22Rv1 (cell line): Measurements from ENCODE around the gene UBAP2L.
"Not testable (repeated sequence)": the region's sequence is repeated elsewhere in the genome, so short reads cannot be mapped to it uniquely, and the experiment has no call there.

Experiments
- H3K27ac ChIP-seq: fragments of 450-650 bp; 2 replicates; pipeline ENCODE4 v1.5.1; 2017
- CTCF ChIP-seq: fragments of 450-650 bp; IDR thresholded peaks from 2 replicates; pipeline ENCODE4 v1.5.1; 2017; ENCODE audit warnings: mild to moderate bottlenecking
- ZFX ChIP-seq: fragments of 450-650 bp; IDR thresholded peaks from 2 replicates; pipeline ENCODE4 v1.6.1; 2017; ENCODE audit warnings: antibody characterized with exemption, borderline replicate concordance

Gene UBAP2L

DNA sequence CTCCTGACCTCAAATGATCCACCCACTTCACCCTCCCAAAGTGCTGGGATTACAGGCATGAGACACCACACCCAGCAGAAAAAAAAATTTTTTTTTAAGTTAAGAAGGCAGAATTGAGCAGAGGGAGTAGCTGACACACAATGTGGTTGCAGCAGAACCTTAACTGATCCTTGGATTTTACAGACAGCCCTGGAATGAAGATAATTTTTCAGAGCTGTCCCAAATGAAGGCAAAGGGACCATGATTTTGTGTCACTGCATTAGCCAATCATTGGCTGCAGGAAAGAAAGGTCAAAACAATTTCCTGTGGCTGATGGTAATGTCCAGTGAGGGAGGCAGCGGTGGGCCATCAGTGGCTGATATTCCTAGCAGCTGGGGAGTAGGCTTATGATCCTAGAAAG, 80.8 kb downstream of the UBAP2L start:
- TF ChIP-seq CTCF (no peak), ZFX (no peak)
- no peak overlapping the region for H3K27ac ChIP-seq

DNA sequence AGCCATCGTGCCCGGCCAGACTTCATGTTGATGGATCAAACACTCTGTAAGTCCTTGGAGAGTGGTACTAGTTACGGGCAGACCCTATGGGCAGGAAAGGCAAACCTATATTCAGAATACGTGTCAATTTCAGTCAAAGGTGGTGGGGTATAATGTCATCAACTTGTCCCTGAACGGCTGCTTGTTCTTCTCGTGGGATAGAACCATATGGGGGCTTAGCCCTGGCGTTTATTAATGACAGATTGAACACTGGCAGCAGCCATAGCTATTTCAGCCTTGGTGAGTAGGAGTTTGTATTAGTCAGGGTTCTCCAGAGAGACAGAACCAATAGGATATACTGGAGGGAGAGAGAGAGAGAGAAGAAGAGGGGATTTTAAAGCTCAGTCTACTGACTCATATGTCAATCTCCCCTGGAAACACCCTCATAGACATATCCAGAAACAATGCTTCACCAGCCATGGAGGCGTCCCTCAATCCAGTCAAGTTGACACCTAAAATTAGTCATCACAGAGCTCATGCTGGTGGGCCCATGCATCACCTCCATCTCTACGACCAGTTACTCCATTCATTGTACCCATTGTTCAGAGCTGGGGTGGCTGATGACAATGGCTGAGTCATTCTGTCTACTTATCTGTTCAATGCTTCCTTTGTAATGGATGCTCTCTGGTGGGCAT, 84.0 kb downstream of the UBAP2L start:
- TF ChIP-seq CTCF (no peak), ZFX (no peak)

DNA sequence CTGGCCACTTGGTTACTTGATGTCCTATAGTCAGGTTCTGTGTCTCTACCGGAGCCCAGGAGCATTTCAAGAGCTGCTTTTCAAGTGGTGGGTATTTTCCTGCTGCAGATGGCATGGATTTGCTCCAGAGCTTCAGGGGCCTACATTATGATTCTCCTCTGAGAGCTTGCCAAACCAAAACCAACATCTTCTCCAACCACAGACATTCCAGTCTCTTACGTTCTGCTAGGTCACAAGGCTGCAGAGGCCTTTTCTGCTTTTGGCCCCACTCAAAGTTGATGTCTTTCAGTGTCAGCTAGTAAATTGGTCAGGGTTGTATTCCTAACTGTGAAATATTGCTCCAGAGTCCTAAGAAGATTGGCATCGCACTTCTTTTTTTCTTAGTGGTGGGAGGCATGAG, 85.4 kb downstream of the UBAP2L start:
- no peak for TF ChIP-seq ZFX
- TF ChIP-seq CTCF = no peak
- H3K27ac ChIP-seq = no peak overlapping the region

More for the DNA sequence above, 84.0 kb downstream of the UBAP2L start:
- H3K27ac ChIP-seq = no peak overlapping the region

GRCh38 chr1:154307670-154308270, 87.0 kb downstream of the UBAP2L start:
- H3K27ac ChIP-seq = not testable (repeated sequence)

DNA sequence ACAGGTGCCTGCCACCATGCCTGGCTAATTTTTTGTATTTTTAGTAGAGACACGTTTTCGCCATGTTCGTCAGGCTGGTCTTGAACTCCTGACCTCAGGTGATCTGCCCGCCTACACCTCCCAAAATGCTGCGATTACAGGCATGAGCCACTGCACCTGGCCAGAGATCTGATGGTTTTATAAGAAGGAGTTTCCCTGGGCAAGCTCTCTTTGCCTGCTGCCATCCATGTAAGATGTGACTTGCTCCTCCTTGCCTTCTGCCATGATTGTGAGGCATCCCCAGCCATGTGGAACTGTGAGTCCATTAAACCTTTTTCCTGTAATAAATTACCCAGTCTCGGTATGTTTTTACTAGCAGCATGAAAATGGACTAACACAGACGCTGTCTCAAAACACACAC, 88.4 kb downstream of the UBAP2L start:
- H3K27ac ChIP-seq = not testable (repeated sequence)

- not testable (repeated sequence) for H3K27ac ChIP-seq
Measured at GRCh38 chr1:154312229-154313065, 91.7 kb downstream of the UBAP2L start.

DNA sequence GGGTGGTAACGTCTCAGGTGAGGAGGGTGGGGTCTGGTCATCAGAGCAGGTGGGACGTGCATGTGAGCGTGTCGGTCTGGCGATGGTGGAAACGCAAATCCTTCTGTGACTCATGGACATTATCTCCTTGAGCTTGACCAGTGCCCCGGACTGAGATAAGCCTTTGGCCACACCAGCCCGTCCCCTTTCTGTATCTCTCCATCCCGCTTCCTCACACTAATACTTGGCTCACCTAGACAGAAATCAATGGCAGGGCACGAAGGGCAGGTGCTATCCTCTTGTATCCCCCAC, 92.3 kb downstream of the UBAP2L start:
- no peak for TF ChIP-seq ZFX
- no peak overlapping the region for H3K27ac ChIP-seq

DNA sequence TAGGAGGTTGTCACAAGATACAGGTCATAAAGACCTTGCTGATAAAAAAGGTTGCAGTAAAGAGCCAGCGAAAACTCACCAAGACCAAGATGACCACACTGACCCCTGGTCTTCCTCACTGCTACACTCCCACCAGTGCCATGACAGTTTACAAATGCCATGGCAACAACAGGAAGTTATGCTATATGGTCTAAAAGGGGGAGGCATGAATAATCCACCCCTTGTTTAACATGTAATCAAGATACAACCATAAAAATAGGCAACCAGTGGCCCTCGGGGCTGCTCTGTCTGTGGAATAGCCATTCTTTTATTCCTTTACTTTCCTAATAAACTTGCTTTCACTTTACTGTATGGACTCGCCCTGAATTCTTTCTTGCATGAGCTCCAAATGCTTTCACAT, 93.5 kb downstream of the UBAP2L start:
- H3K27ac ChIP-seq = not testable (repeated sequence)

GRCh38 chr1:154316704-154317103, 95.9 kb downstream of the UBAP2L start:
- no peak overlapping the region for H3K27ac ChIP-seq
- no peak for TF ChIP-seq ZFX
- no peak for TF ChIP-seq CTCF

GRCh38 chr1:154318386-154318785, 97.6 kb downstream of the UBAP2L start:
- no peak overlapping the region for H3K27ac ChIP-seq
- no peak for TF ChIP-seq ZFX
- TF ChIP-seq CTCF = no peak
